HUES6 (cell line): Measurements from ENCODE around the gene FAM174B.

Experiments used
- H3K27ac ChIP-seq: 2 replicates; pipeline ENCODE4 v1.7.0; 2013; ENCODE audit warnings: low read depth, mild to moderate bottlenecking, low read length, inconsistent platforms
- H3K27me3 ChIP-seq: 2 replicates; pipeline ENCODE4 v1.6.1; 2013; ENCODE audit warnings: low read length; ENCODE audit not compliant: control insufficient read depth, insufficient read depth
- H3K36me3 ChIP-seq: 2 replicates; pipeline ENCODE4 v1.6.1; 2013; ENCODE audit warnings: low read length; ENCODE audit not compliant: control insufficient read depth, insufficient read depth
- H3K4me1 ChIP-seq: 2 replicates; pipeline ENCODE4 v1.6.1; 2013; ENCODE audit warnings: low read length; ENCODE audit not compliant: control insufficient read depth, insufficient read depth
- H3K4me3 ChIP-seq: 2 replicates; pipeline ENCODE4 v1.5.1; 2013; ENCODE audit warnings: low read depth, low read length
- H3K9ac ChIP-seq: one replicate; pipeline ENCODE4 v1.6.1; 2013; ENCODE audit warnings: mild to moderate bottlenecking, low read length
- H3K9me3 ChIP-seq: 2 replicates; pipeline ENCODE4 v1.6.1; 2013; ENCODE audit warnings: low read depth, low read length; ENCODE audit not compliant: control insufficient read depth, insufficient read depth

The FAM174B gene

GRCh38 chr15:92631721-92632120, 23.9 kb downstream of the FAM174B start:
- no peak overlapping the region for H3K27ac ChIP-seq
- peaks cover 29% of the 10 kb centered on the region for H3K36me3 ChIP-seq
- H3K4me3 ChIP-seq, result no peak overlapping the region
- no peaks in the 10 kb centered on the region for H3K27me3 ChIP-seq
- no peaks in the 10 kb centered on the region; the same call in 1 of the 2 replicates for H3K9me3 ChIP-seq
- H3K4me1 ChIP-seq, result peaks cover 26% of the 10 kb centered on the region
- no peak overlapping the region for H3K9ac ChIP-seq

GRCh38 chr15:92629975-92630626, 25.5 kb downstream of the FAM174B start:
- H3K9ac ChIP-seq, result no peak overlapping the region
- no peaks in the 10 kb centered on the region; the same call in 1 of the 2 replicates for H3K9me3 ChIP-seq
- no peak overlapping the region for H3K4me3 ChIP-seq
- H3K27ac ChIP-seq, result no peak overlapping the region
- no peaks in the 10 kb centered on the region for H3K27me3 ChIP-seq
- H3K4me1 ChIP-seq, result peaks cover 21% of the 10 kb centered on the region
- H3K36me3 ChIP-seq, result peaks cover 29% of the 10 kb centered on the region

- H3K9ac ChIP-seq, result no peak overlapping the region
- no peak overlapping the region for H3K27ac ChIP-seq
- H3K4me3 ChIP-seq, result no peak overlapping the region
- H3K9me3 ChIP-seq, result no peaks in the 10 kb centered on the region; the same call in 1 of the 2 replicates
- peaks cover 15% of the 10 kb centered on the region for H3K4me1 ChIP-seq
- no peaks in the 10 kb centered on the region for H3K27me3 ChIP-seq
- peaks cover 29% of the 10 kb centered on the region for H3K36me3 ChIP-seq
Observed at GRCh38 chr15:92629276-92629974, 26.1 kb downstream of the FAM174B start.

- peaks cover 13% of the 10 kb centered on the region for H3K4me1 ChIP-seq
- H3K36me3 ChIP-seq, result peaks cover 29% of the 10 kb centered on the region
- H3K27me3 ChIP-seq, result no peaks in the 10 kb centered on the region
- no peaks in the 10 kb centered on the region; the same call in 1 of the 2 replicates for H3K9me3 ChIP-seq
- no peak overlapping the region for H3K9ac ChIP-seq
- H3K27ac ChIP-seq, result no peak overlapping the region
- H3K4me3 ChIP-seq, result no peak overlapping the region
Observed at GRCh38 chr15:92627014-92627413, 28.6 kb downstream of the FAM174B start.

GRCh38 chr15:92625251-92625980, 30.2 kb downstream of the FAM174B start:
- Histone ChIP-seq H3K36me3 (peaks cover 29% of the 10 kb centered on the region), H3K27ac (no peak overlapping the region; the same call in 1 of the 2 replicates), H3K27me3 (no peaks in the 10 kb centered on the region), H3K4me3 (no peak overlapping the region), H3K9ac (no peak overlapping the region), H3K9me3 (no peaks in the 10 kb centered on the region), H3K4me1 (peaks cover 13% of the 10 kb centered on the region)

- H3K27me3 ChIP-seq, result no peaks in the 10 kb centered on the region
- peaks cover 13% of the 10 kb centered on the region for H3K4me1 ChIP-seq
- H3K4me3 ChIP-seq, result no peak overlapping the region
- no peak overlapping the region for H3K27ac ChIP-seq
- H3K36me3 ChIP-seq, result peaks cover 22% of the 10 kb centered on the region; the same call in 1 of the 2 replicates
- H3K9ac ChIP-seq, result no peak overlapping the region
- no peaks in the 10 kb centered on the region for H3K9me3 ChIP-seq
Observed at GRCh38 chr15:92624401-92624991, 31.1 kb downstream of the FAM174B start.

- peaks cover 21% of the 10 kb centered on the region for H3K36me3 ChIP-seq
- H3K27me3 ChIP-seq, result no peaks in the 10 kb centered on the region
- peaks cover 15% of the 10 kb centered on the region for H3K4me1 ChIP-seq
- no peak overlapping the region for H3K9ac ChIP-seq
- no peak overlapping the region for H3K4me3 ChIP-seq
- H3K27ac ChIP-seq, result no peak overlapping the region
- H3K9me3 ChIP-seq, result no peaks in the 10 kb centered on the region
Observed at GRCh38 chr15:92623435-92623834, 32.1 kb downstream of the FAM174B start.

GRCh38 chr15:92621972-92622533, 33.5 kb downstream of the FAM174B start:
- Histone ChIP-seq H3K4me1 (peaks cover 29% of the 10 kb centered on the region), H3K9me3 (no peaks in the 10 kb centered on the region), H3K36me3 (peaks cover 10% of the 10 kb centered on the region), H3K9ac (no peak overlapping the region), H3K4me3 (no peak overlapping the region), H3K27ac (no peak overlapping the region), H3K27me3 (no peaks in the 10 kb centered on the region)

GRCh38 chr15:92620991-92621390, 34.6 kb downstream of the FAM174B start:
- H3K36me3 ChIP-seq, result peaks cover 8% of the 10 kb centered on the region
- H3K27me3 ChIP-seq, result no peaks in the 10 kb centered on the region
- H3K27ac ChIP-seq, result no peak overlapping the region
- no peak overlapping the region for H3K9ac ChIP-seq
- no peaks in the 10 kb centered on the region for H3K9me3 ChIP-seq
- peaks cover 36% of the 10 kb centered on the region for H3K4me1 ChIP-seq
- no peak overlapping the region for H3K4me3 ChIP-seq

GRCh38 chr15:92619145-92620101, 36.2 kb downstream of the FAM174B start:
- Histone ChIP-seq H3K9ac (no peak overlapping the region), H3K9me3 (no peaks in the 10 kb centered on the region), H3K4me1 (peaks cover 28% of the 10 kb centered on the region), H3K4me3 (no peak overlapping the region), H3K36me3 (peaks cover 8% of the 10 kb centered on the region), H3K27me3 (no peaks in the 10 kb centered on the region), H3K27ac (no peak overlapping the region)
